ENCODE data around the gene CNIH1. TPM values are rescaled to one million over a fixed set of nuclear protein-coding genes. Genes with fewer than 3 reads are reported as not detected.

The CNIH1 gene
- total and polyA plus RNA-seq, 8 donors: 4.7 to 78.5 (median 34.6) TPM

GRCh38 chr14:54480830-54481562 lies 39.8 kb upstream of the CNIH1 start:
- 86 to 97% (median 91%) methylated on average over 4 of the region's 4 CpGs for WGBS, 5 donors

GRCh38 chr14:54478636-54479215 lies 37.6 kb upstream of the CNIH1 start:
- no peak overlapping the region for H3K4me3 ChIP-seq
- H3K36me3 ChIP-seq: peaks cover 11 to 59% (median 52%) of the 10 kb centered on the region in 4 donors
- intact Hi-C loops (cut with DNase I; ENCODE audit: low total_unique reads): no loop called here
- 73 to 88% (median 83%) methylated on average over 3 of the region's 3 CpGs for WGBS, 5 donors
- no peaks in the 10 kb centered on the region for H3K27me3 ChIP-seq
- TF ChIP-seq CTCF (IDR thresholded peaks at IDR 0.05) (no peak), POLR2A (IDR thresholded peaks at IDR 0.05) (no peak), POLR2AphosphoS5 (IDR thresholded peaks at IDR 0.05) (no peak), EP300 (IDR thresholded peaks at IDR 0.05) (no peak)
- no peaks in the 10 kb centered on the region for H3K9me3 ChIP-seq
- no peak overlapping the region for H3K27ac ChIP-seq
- H3K4me1 ChIP-seq: peaks cover 0 to 36% (median 15%) of the 10 kb centered on the region in 4 donors
- DNase-seq: no peak

More at GRCh38 chr14:54480830-54481562, 39.8 kb upstream of the CNIH1 start:
- Histone ChIP-seq H3K4me3 (no peak overlapping the region), H3K27me3 (no peaks in the 10 kb centered on the region), H3K27ac (no peak overlapping the region), H3K9me3 (no peaks in the 10 kb centered on the region), H3K4me1 (peaks cover 0 to 40% (median 20%) of the 10 kb centered on the region in 4 donors), H3K36me3 (peaks cover 11 to 53% (median 50%) of the 10 kb centered on the region in 4 donors)
- TF ChIP-seq POLR2A (IDR thresholded peaks at IDR 0.05) (no peak), CTCF (IDR thresholded peaks at IDR 0.05) (no peak)
- DNase-seq: no peak
- intact Hi-C loops (cut with DNase I; ENCODE audit: low total_unique reads): no loop called here

GRCh38 chr14:54475911-54476310 lies 34.7 kb upstream of the CNIH1 start:
- intact Hi-C loops (cut with DNase I; ENCODE audit: low total_unique reads): no loop called here
- no peak for DNase-seq

More at GRCh38 chr14:54475911-54476310, 34.7 kb upstream of the CNIH1 start:
- TF ChIP-seq POLR2AphosphoS5 (IDR thresholded peaks at IDR 0.05) (no peak), EP300 (IDR thresholded peaks at IDR 0.05) (no peak), CTCF (IDR thresholded peaks at IDR 0.05) (no peak), POLR2A (IDR thresholded peaks at IDR 0.05) (no peak)
- WGBS, 5 donors: 95 to 96% (median 96%) methylated on average over 4 of the region's 4 CpGs
- peaks cover 6 to 52% (median 35%) of the 10 kb centered on the region in 4 donors for H3K36me3 ChIP-seq
- peaks cover 9 to 53% (median 26%) of the 10 kb centered on the region in 4 donors for H3K4me1 ChIP-seq
- no peaks in the 10 kb centered on the region for H3K9me3 ChIP-seq
- H3K27me3 ChIP-seq: no peaks in the 10 kb centered on the region
- no peak overlapping the region for H3K4me3 ChIP-seq
- H3K27ac ChIP-seq: no peak overlapping the region
